SK-N-SH treated with all-trans-retinoic acid at 6 μM for 48 hours (cell line): ENCODE results near the gene F7.

Source experiments
- ATAC-seq: fragments of 200-7000 bp; cut with Tn5 transposase; 3 replicates; pipeline ENCODE4 v1.9.1; 2020; ENCODE audit warnings: mild to moderate bottlenecking, moderate library complexity
- ARNTL ChIP-seq: fragments of 450-650 bp; formaldehyde crosslinking; IDR thresholded peaks from 2 replicates; pipeline ENCODE4 v1.5.0; 2020; ENCODE audit warnings: low read depth, mild to moderate bottlenecking, moderate library complexity, borderline replicate concordance
- BACH2 ChIP-seq: fragments of 250-450 bp; sonication (Bioruptor Pico); IDR thresholded peaks from 2 replicates; pipeline ENCODE4 v1.9.0; 2021; ENCODE audit warnings: mild to moderate bottlenecking, borderline replicate concordance
- CSDC2 ChIP-seq: fragments of 250-450 bp; sonication (Bioruptor Pico); IDR thresholded peaks from 2 replicates; pipeline ENCODE4 v1.5.0; 2020; ENCODE audit warnings: mild to moderate bottlenecking, moderate library complexity
- ESRRG ChIP-seq: fragments of 250-450 bp; sonication (Bioruptor Pico); IDR thresholded peaks from 2 replicates; pipeline ENCODE4 v1.6.1; 2021; ENCODE audit warnings: mild to moderate bottlenecking
- GLIS3 ChIP-seq: fragments of 250-450 bp; sonication (Bioruptor Pico); IDR thresholded peaks from 2 replicates; pipeline ENCODE4 v1.5.0; 2020; ENCODE audit warnings: mild to moderate bottlenecking, moderate library complexity
- ISL1 ChIP-seq: fragments of 250-450 bp; sonication (Bioruptor Pico); IDR thresholded peaks from 2 replicates; pipeline ENCODE4 v2.1.2; 2022; ENCODE audit warnings: mild to moderate bottlenecking, moderate library complexity
- OSR1 ChIP-seq: fragments of 250-450 bp; sonication (Bioruptor Pico); IDR thresholded peaks from 2 replicates; pipeline ENCODE4 v1.8.0; 2022; ENCODE audit warnings: moderate library complexity, mild to moderate bottlenecking, inconsistent platforms
- PPARA ChIP-seq: fragments of 250-450 bp; sonication (Bioruptor Pico); IDR thresholded peaks from 2 replicates; pipeline ENCODE4 v1.5.0; 2020; ENCODE audit warnings: mild to moderate bottlenecking, borderline replicate concordance
- RARB ChIP-seq: fragments of 250-450 bp; sonication (Bioruptor Pico); IDR thresholded peaks from 2 replicates; pipeline ENCODE4 v1.8.0; 2021; ENCODE audit warnings: mild to moderate bottlenecking, moderate library complexity
- SNAI2 ChIP-seq: fragments of 250-450 bp; sonication (Bioruptor Pico); IDR thresholded peaks from 2 replicates; pipeline ENCODE4 v1.5.0; 2020; ENCODE audit warnings: mild to moderate bottlenecking, moderate library complexity
- TCF4 ChIP-seq: fragments of 250-450 bp; sonication (Bioruptor Pico); IDR thresholded peaks from 2 replicates; pipeline ENCODE4 v1.8.0; 2021; ENCODE audit warnings: mild to moderate bottlenecking, moderate library complexity, borderline replicate concordance
- TOX ChIP-seq: fragments of 250-450 bp; sonication (Bioruptor Pico); IDR thresholded peaks from 2 replicates; pipeline ENCODE4 v1.8.0; 2021; ENCODE audit warnings: mild to moderate bottlenecking, moderate library complexity, borderline replicate concordance
- ZC3H10 ChIP-seq: fragments of 250-450 bp; sonication (Bioruptor Pico); IDR thresholded peaks from 2 replicates; pipeline ENCODE4 v1.5.1; 2021; ENCODE audit warnings: mild to moderate bottlenecking, moderate library complexity
- ZFP3 ChIP-seq: fragments of 250-450 bp; sonication (Bioruptor Pico); IDR thresholded peaks from 2 replicates; pipeline ENCODE4 v1.5.0; 2020; ENCODE audit warnings: mild to moderate bottlenecking, moderate library complexity
- ZFP30 ChIP-seq: fragments of 450-650 bp; formaldehyde crosslinking; IDR thresholded peaks from 2 replicates; pipeline ENCODE4 v1.5.0; 2022; ENCODE audit warnings: mild to moderate bottlenecking, moderate library complexity
- ZNF565 ChIP-seq: fragments of 450-650 bp; formaldehyde crosslinking; conservative IDR thresholded peaks from 2 replicates; pipeline ENCODE4 v1.5.0; 2020; ENCODE audit warnings: low read depth, mild to moderate bottlenecking, moderate library complexity
- ZNF70 ChIP-seq: fragments of 450-650 bp; formaldehyde crosslinking; IDR thresholded peaks from 2 replicates; pipeline ENCODE4 v1.5.0; 2020; ENCODE audit warnings: mild to moderate bottlenecking, moderate library complexity
- ZNF8 ChIP-seq: fragments of 450-650 bp; formaldehyde crosslinking; IDR thresholded peaks from 2 replicates; pipeline ENCODE4 v1.5.0; 2020; ENCODE audit warnings: mild to moderate bottlenecking, moderate library complexity
- TF ChIP-seq, protein P1 (sequence below): fragments of 250-450 bp; sonication (Bioruptor Pico); IDR thresholded peaks from 2 replicates; pipeline ENCODE4 v1.5.1; 2021; ENCODE audit warnings: mild to moderate bottlenecking, moderate library complexity
- TF ChIP-seq, protein P2 (sequence below): fragments of 250-450 bp; sonication (Bioruptor Pico); IDR thresholded peaks from 2 replicates; pipeline ENCODE4 v1.5.1; 2020; ENCODE audit warnings: low read depth, mild to moderate bottlenecking, moderate library complexity
- TF ChIP-seq, protein P3 (sequence below): fragments of 250-450 bp; sonication (Bioruptor Pico); IDR thresholded peaks from 2 replicates; pipeline ENCODE4 v1.8.0; 2020; ENCODE audit warnings: mild to moderate bottlenecking, moderate library complexity, borderline replicate concordance
- TF ChIP-seq, protein P4 (sequence below): fragments of 250-450 bp; sonication (Bioruptor Pico); IDR thresholded peaks from 2 replicates; pipeline ENCODE4 v1.5.0; 2020; ENCODE audit warnings: mild to moderate bottlenecking, moderate library complexity

Gene F7

DNA sequence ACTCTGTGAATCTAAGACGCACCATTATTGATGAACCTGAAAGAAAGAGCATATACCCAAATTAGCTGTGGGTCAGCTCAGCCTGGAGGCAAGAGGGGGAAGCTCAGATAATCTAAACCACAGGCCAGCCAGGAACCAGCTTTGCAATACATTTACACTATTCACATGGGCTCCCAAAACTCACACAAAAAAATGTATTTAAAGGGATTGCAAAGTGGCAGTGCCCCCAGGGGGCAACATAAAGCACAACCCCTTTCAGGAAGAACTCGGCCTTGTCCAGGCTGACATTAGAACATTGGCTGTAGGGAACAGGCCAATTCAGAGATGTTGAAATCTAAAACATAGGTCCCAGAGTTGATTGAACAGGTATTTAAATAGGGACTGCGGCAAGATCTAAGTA lies 49.6 kb downstream of the F7 start:
- ATAC-seq = no peak
- no peak for TF ChIP-seq BACH2 (CRISPR knock-in tag)
- TF ChIP-seq, protein P1, sequence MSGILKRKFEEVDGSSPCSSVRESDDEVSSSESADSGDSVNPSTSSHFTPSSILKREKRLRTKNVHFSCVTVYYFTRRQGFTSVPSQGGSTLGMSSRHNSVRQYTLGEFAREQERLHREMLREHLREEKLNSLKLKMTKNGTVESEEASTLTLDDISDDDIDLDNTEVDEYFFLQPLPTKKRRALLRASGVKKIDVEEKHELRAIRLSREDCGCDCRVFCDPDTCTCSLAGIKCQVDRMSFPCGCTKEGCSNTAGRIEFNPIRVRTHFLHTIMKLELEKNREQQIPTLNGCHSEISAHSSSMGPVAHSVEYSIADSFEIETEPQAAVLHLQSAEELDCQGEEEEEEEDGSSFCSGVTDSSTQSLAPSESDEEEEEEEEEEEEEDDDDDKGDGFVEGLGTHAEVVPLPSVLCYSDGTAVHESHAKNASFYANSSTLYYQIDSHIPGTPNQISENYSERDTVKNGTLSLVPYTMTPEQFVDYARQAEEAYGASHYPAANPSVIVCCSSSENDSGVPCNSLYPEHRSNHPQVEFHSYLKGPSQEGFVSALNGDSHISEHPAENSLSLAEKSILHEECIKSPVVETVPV = no peak
- TF ChIP-seq RARB = no peak
- no peak for TF ChIP-seq CSDC2 (CRISPR knock-in tag)
- no peak for TF ChIP-seq SNAI2 (CRISPR knock-in tag)
- TF ChIP-seq TOX (CRISPR knock-in tag) = no peak
- no peak for TF ChIP-seq ZFP3 (CRISPR knock-in tag)
- no peak for TF ChIP-seq ZFP30 (CRISPR knock-in tag)
- TF ChIP-seq ESRRG (CRISPR knock-in tag) = no peak
- TF ChIP-seq ZNF70 = no peak
- TF ChIP-seq, protein P2, sequence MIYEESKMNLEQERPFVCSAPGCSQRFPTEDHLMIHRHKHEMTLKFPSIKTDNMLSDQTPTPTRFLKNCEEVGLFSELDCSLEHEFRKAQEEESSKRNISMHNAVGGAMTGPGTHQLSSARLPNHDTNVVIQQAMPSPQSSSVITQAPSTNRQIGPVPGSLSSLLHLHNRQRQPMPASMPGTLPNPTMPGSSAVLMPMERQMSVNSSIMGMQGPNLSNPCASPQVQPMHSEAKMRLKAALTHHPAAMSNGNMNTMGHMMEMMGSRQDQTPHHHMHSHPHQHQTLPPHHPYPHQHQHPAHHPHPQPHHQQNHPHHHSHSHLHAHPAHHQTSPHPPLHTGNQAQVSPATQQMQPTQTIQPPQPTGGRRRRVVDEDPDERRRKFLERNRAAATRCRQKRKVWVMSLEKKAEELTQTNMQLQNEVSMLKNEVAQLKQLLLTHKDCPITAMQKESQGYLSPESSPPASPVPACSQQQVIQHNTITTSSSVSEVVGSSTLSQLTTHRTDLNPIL (CRISPR knock-in tag) = no peak
- TF ChIP-seq ZNF8 (CRISPR knock-in tag) = no peak
- TF ChIP-seq PPARA = no peak
- TF ChIP-seq OSR1 (CRISPR knock-in tag) = no peak
- no peak for TF ChIP-seq ZNF565
- no peak for TF ChIP-seq ISL1 (CRISPR knock-in tag)

DNA sequence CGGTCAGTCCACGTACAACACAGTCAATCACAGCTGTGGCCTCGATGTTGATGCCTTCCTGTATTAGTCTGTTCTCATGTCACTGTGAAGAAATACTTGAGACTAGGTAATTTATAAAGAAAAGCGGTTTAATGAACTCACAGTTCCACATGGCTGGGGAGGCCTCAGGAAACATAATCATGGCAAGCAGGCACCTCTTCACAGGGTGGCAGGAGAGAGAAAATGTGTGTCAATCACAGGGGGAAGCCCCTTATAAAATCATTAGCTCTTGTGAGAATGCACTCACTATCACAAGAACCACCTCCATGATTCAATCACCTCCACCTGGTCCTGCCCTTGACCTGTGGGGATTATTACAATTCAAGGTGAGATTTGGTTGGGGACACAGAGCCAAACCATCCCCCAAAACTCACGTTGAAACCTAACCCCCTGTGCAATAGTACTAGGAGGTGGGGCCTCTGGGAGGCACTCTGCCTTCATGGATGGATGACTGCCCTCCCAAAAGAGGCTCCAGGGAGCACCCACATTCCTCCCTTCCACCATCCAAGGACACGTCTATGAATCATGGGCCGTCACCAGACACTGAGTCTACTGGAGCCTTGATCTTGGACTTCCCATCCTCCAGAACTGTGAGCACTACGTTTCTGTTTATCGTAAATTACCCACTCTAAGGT lies 50.5 kb downstream of the F7 start:
- no peak for ATAC-seq

More for the DNA sequence above, 50.5 kb downstream of the F7 start:
- TF ChIP-seq, protein P2 (CRISPR knock-in tag) = no peak
- TF ChIP-seq TOX (CRISPR knock-in tag) = no peak
- TF ChIP-seq ZNF8 (CRISPR knock-in tag) = no peak
- no peak for TF ChIP-seq ARNTL (CRISPR knock-in tag)
- no peak for TF ChIP-seq BACH2 (CRISPR knock-in tag)
- no peak for TF ChIP-seq ISL1 (CRISPR knock-in tag)
- no peak for TF ChIP-seq CSDC2 (CRISPR knock-in tag)
- TF ChIP-seq ESRRG (CRISPR knock-in tag) = no peak
- TF ChIP-seq, protein P3, sequence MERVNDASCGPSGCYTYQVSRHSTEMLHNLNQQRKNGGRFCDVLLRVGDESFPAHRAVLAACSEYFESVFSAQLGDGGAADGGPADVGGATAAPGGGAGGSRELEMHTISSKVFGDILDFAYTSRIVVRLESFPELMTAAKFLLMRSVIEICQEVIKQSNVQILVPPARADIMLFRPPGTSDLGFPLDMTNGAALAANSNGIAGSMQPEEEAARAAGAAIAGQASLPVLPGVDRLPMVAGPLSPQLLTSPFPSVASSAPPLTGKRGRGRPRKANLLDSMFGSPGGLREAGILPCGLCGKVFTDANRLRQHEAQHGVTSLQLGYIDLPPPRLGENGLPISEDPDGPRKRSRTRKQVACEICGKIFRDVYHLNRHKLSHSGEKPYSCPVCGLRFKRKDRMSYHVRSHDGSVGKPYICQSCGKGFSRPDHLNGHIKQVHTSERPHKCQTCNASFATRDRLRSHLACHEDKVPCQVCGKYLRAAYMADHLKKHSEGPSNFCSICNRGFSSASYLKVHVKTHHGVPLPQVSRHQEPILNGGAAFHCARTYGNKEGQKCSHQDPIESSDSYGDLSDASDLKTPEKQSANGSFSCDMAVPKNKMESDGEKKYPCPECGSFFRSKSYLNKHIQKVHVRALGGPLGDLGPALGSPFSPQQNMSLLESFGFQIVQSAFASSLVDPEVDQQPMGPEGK (CRISPR knock-in tag) = no peak
- TF ChIP-seq GLIS3 (CRISPR knock-in tag) = no peak
- no peak for TF ChIP-seq ZNF70
- TF ChIP-seq OSR1 (CRISPR knock-in tag) = no peak
- TF ChIP-seq, protein P4, sequence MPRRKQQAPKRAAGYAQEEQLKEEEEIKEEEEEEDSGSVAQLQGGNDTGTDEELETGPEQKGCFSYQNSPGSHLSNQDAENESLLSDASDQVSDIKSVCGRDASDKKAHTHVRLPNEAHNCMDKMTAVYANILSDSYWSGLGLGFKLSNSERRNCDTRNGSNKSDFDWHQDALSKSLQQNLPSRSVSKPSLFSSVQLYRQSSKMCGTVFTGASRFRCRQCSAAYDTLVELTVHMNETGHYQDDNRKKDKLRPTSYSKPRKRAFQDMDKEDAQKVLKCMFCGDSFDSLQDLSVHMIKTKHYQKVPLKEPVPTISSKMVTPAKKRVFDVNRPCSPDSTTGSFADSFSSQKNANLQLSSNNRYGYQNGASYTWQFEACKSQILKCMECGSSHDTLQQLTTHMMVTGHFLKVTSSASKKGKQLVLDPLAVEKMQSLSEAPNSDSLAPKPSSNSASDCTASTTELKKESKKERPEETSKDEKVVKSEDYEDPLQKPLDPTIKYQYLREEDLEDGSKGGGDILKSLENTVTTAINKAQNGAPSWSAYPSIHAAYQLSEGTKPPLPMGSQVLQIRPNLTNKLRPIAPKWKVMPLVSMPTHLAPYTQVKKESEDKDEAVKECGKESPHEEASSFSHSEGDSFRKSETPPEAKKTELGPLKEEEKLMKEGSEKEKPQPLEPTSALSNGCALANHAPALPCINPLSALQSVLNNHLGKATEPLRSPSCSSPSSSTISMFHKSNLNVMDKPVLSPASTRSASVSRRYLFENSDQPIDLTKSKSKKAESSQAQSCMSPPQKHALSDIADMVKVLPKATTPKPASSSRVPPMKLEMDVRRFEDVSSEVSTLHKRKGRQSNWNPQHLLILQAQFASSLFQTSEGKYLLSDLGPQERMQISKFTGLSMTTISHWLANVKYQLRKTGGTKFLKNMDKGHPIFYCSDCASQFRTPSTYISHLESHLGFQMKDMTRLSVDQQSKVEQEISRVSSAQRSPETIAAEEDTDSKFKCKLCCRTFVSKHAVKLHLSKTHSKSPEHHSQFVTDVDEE (CRISPR knock-in tag) = no peak
- no peak for TF ChIP-seq TCF4
- no peak for TF ChIP-seq ZC3H10 (CRISPR knock-in tag)
